ENCODE results near the gene ZFP28. TPM values are rescaled to one million over a fixed set of nuclear protein-coding genes. Genes with fewer than 3 reads are reported as not detected.

ZFP28 gene
- total RNA-seq, 1 donor from 2014 or later: 2.3 TPM

DNA sequence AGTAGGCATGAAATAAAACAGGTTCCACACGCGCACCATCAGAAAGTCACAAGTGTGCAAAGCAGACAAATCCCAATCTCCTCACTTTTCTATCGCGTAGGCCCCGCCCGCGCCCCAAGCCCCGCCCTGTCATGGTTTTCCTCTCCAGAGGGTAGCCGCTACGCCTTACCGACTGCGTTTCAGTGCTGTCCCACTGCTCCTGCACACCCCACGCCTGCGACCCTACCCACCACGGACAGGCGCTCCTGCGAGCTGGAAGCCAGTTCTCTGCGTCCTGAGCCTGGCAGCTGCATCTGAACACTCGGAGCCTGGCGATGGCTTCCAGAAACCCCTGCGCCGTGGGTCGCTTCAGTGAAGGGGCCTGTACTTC lies 28.1 kb downstream of the ZFP28 start:
- Histone ChIP-seq H3K4me2 (ENCODE audit: low read length) (peak overlapping the region; percentile 93), H3K4me3 (ENCODE audit: insufficient read depth, low read depth, low read length) (peak overlapping the region; percentile 91), H2AFZ (ENCODE audit: low read depth, low read length) (peak overlapping the region; percentile 100), H4K20me1 (ENCODE audit: insufficient read depth, low read length) (no peaks in the 10 kb centered on the region), H3K9me3 (ENCODE audit: insufficient read depth, low read depth, low read length) (peaks cover 39% of the 10 kb centered on the region), H3K9ac (ENCODE audit: low read length) (peak overlapping the region; percentile 79), H3K27me3 (ENCODE audit: insufficient read depth, low read length) (no peaks in the 10 kb centered on the region), H3K36me3 (ENCODE audit: insufficient read depth, low read length) (peaks cover 15% of the 10 kb centered on the region), H3K4me1 (ENCODE audit: insufficient read depth, low read length) (no peaks in the 10 kb centered on the region), H3K27ac (ENCODE audit: low read depth, low read length) (peak overlapping the region; percentile 21), H3K79me2 (ENCODE audit: insufficient read depth, low read length) (peaks cover 6% of the 10 kb centered on the region)
- Mint-ChIP-seq H3K9me3 (ENCODE audit: unreplicated experiment) (peaks cover 60% of the 10 kb centered on the region), H3K4me3 (ENCODE audit: unreplicated experiment) (peak overlapping the region; percentile 100), H3K27ac (ENCODE audit: unreplicated experiment) (peak overlapping the region; percentile 87), H3K36me3 (ENCODE audit: low read depth, unreplicated experiment) (peaks cover 56% of the 10 kb centered on the region), H3K27me3 (ENCODE audit: low read depth, unreplicated experiment) (no peaks in the 10 kb centered on the region), H3K4me1 (ENCODE audit: low read depth, unreplicated experiment) (peaks cover 8% of the 10 kb centered on the region)
- FAIRE-seq: no peak
- TF ChIP-seq, protein P1, sequence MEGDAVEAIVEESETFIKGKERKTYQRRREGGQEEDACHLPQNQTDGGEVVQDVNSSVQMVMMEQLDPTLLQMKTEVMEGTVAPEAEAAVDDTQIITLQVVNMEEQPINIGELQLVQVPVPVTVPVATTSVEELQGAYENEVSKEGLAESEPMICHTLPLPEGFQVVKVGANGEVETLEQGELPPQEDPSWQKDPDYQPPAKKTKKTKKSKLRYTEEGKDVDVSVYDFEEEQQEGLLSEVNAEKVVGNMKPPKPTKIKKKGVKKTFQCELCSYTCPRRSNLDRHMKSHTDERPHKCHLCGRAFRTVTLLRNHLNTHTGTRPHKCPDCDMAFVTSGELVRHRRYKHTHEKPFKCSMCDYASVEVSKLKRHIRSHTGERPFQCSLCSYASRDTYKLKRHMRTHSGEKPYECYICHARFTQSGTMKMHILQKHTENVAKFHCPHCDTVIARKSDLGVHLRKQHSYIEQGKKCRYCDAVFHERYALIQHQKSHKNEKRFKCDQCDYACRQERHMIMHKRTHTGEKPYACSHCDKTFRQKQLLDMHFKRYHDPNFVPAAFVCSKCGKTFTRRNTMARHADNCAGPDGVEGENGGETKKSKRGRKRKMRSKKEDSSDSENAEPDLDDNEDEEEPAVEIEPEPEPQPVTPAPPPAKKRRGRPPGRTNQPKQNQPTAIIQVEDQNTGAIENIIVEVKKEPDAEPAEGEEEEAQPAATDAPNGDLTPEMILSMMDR (IDR thresholded peaks at IDR 0.05; ENCODE audit: insufficient read depth, low read depth, low read length): no peak
- TF ChIP-seq EZH2 (IDR thresholded peaks at IDR 0.05; ENCODE audit: insufficient read depth, low read length): no peak
- DNase-seq (ENCODE audit: low read depth): no peak

DNA sequence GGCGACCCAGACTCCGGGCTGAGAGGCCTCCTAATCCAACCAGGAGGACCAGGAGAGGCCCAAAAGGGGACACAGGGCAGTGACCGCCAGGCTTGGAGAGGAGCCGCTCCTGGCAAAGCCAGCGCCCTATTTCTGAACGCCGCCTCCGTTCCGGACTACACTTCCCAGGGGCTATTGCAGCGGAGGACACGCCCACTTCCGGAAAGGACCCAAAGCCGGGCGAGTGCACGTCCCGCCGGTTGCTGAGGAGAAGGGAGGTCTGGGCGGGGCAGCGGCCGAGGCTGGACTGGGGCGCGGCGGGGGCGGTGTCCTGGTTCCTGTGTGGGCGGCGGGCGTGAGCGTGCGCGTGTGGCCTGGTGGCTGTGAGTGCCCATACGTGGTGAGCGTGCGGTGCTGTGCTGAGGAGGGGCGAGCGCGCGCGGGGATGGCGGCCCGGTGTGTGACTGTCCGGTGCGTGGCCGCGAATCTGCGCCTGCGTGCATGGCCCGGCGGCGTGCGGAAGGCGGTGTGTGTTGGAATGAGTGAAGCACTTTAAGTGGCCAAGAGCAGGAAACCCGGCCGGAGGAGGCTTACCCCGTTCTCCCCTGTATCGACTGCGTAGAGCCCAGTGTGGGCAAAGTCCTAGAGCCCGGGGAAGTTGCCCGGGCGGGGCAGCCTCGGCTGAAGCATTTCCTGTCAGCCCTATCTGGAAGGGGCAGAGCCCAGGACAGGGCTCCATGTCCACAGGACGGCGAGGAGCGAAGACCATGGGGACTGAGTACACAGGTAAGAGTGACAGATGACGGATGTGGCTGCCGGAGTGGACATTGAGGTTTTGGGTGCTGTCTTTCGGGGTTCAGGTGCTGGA lies 28.7 kb downstream of the ZFP28 start, which contains the start of gene ZNF470:
TSS of gene ZNF470 (plus strand) at position 195 of the 847 bp plus-strand sequence. CDS start 2,844 bp downstream, outside the sequence.
- no peaks in the 10 kb centered on the region for H3K27me3 Mint-ChIP-seq (ENCODE audit: low read depth, unreplicated experiment)
- Histone ChIP-seq H3K9ac (ENCODE audit: low read length) (peak within 1 kb of the TSS; percentile 79), H4K20me1 (ENCODE audit: insufficient read depth, low read length) (no peaks in the 10 kb centered on the region), H2AFZ (ENCODE audit: low read depth, low read length) (peak within 1 kb of the TSS; percentile 100), H3K4me3 (ENCODE audit: insufficient read depth, low read depth, low read length) (peak within 1 kb of the TSS; percentile 91), H3K27ac (ENCODE audit: low read depth, low read length) (peak within 1 kb of the TSS; percentile 21), H3K79me2 (ENCODE audit: insufficient read depth, low read length) (peaks cover 6% of the 10 kb centered on the region), H3K27me3 (ENCODE audit: insufficient read depth, low read length) (no peaks in the 10 kb centered on the region), H3K9me3 (ENCODE audit: insufficient read depth, low read depth, low read length) (peaks cover 36% of the 10 kb centered on the region), H3K4me1 (ENCODE audit: insufficient read depth, low read length) (no peaks in the 10 kb centered on the region), H3K36me3 (ENCODE audit: insufficient read depth, low read length) (peaks cover 16% of the 10 kb centered on the region), H3K4me2 (ENCODE audit: low read length) (peak within 1 kb of the TSS; percentile 93)
- no peak for FAIRE-seq
- DNase-seq (ENCODE audit: low read depth): peak; percentile 85
- H3K9me3 Mint-ChIP-seq (ENCODE audit: unreplicated experiment): peaks cover 65% of the 10 kb centered on the region
- H3K4me3 Mint-ChIP-seq (ENCODE audit: unreplicated experiment): peak within 1 kb of the TSS; percentile 100
- peaks cover 8% of the 10 kb centered on the region for H3K4me1 Mint-ChIP-seq (ENCODE audit: low read depth, unreplicated experiment)
- H3K36me3 Mint-ChIP-seq (ENCODE audit: low read depth, unreplicated experiment): peaks cover 58% of the 10 kb centered on the region
- TF ChIP-seq, protein P1 (IDR thresholded peaks at IDR 0.05; ENCODE audit: insufficient read depth, low read depth, low read length): no peak
- no peak for TF ChIP-seq EZH2 (IDR thresholded peaks at IDR 0.05; ENCODE audit: insufficient read depth, low read length)
- peak within 1 kb of the TSS; percentile 87 for H3K27ac Mint-ChIP-seq (ENCODE audit: unreplicated experiment)

DNA sequence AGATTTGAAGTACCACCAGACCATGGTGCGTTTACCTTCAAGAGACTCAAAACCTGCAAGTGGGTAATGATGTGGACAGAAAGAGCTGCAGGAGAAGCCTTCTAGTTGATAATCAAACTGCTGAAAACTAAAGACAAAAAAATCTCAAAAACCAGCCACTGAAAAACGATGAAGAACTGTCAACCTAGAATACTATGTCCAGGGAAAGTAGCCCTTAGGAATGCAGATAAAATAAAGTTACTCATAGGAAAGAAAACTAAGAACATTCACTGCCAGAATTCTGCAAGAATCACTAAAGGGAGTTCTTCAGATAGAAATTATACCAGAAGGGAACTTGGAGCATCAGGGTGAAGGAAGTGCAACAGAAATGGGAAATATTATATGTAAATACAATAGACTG lies 33.8 kb downstream of the ZFP28 start:
- FAIRE-seq (no peak), DNase-seq (ENCODE audit: low read depth) (no peak)
- Histone ChIP-seq H3K9ac (ENCODE audit: low read length) (no peak overlapping the region), H3K4me3 (ENCODE audit: insufficient read depth, low read depth, low read length) (no peak overlapping the region), H3K27ac (ENCODE audit: low read depth, low read length) (no peak overlapping the region), H2AFZ (ENCODE audit: low read depth, low read length) (no peak overlapping the region), H3K27me3 (ENCODE audit: insufficient read depth, low read length) (no peaks in the 10 kb centered on the region), H3K36me3 (ENCODE audit: insufficient read depth, low read length) (peaks cover 53% of the 10 kb centered on the region), H3K4me2 (ENCODE audit: low read length) (no peak overlapping the region), H3K4me1 (ENCODE audit: insufficient read depth, low read length) (no peaks in the 10 kb centered on the region), H3K9me3 (ENCODE audit: insufficient read depth, low read depth, low read length) (peaks cover 60% of the 10 kb centered on the region), H4K20me1 (ENCODE audit: insufficient read depth, low read length) (no peaks in the 10 kb centered on the region), H3K79me2 (ENCODE audit: insufficient read depth, low read length) (peaks cover 6% of the 10 kb centered on the region)
- Mint-ChIP-seq H3K9me3 (ENCODE audit: unreplicated experiment) (peaks cover 78% of the 10 kb centered on the region), H3K36me3 (ENCODE audit: low read depth, unreplicated experiment) (peaks cover 86% of the 10 kb centered on the region), H3K27ac (ENCODE audit: unreplicated experiment) (no peak overlapping the region), H3K4me3 (ENCODE audit: unreplicated experiment) (no peak overlapping the region), H3K27me3 (ENCODE audit: low read depth, unreplicated experiment) (no peaks in the 10 kb centered on the region), H3K4me1 (ENCODE audit: low read depth, unreplicated experiment) (peaks cover 4% of the 10 kb centered on the region)
- no peak for TF ChIP-seq EZH2 (IDR thresholded peaks at IDR 0.05; ENCODE audit: insufficient read depth, low read length)
- TF ChIP-seq, protein P1 (IDR thresholded peaks at IDR 0.05; ENCODE audit: insufficient read depth, low read depth, low read length): no peak

Data from astrocyte (in vitro differentiated cells and primary cell).